ENCODE measurements around the gene GPR180.
"Not testable (repeated sequence)": the region's sequence is repeated elsewhere in the genome, so short reads cannot be mapped to it uniquely, and the experiment has no call there.

The GPR180 gene

GRCh38 chr13:94598281-94598680, 3.4 kb upstream of the GPR180 start:
- DNase-seq = no peak

DNA sequence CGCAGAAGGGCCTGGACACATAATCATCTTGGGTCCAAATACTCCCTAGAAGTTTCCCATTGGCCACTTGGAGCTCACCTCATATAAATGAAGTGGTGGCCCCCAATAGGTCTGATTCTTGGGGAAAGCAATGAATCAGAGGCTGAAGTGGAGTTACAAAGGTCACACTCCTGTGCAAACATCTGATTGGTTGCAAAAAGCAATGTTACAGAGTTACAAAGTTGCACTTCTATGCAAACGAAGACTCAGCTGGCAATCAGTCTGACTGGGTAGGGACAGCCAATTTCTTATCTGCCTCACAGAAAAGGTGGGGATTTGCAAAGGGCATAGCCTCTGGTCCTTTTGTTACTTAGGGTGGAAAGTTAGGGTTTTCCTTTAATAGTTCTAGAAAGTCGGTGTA, 1.8 kb upstream of the GPR180 start:
- DNase-seq = no peak

DNA sequence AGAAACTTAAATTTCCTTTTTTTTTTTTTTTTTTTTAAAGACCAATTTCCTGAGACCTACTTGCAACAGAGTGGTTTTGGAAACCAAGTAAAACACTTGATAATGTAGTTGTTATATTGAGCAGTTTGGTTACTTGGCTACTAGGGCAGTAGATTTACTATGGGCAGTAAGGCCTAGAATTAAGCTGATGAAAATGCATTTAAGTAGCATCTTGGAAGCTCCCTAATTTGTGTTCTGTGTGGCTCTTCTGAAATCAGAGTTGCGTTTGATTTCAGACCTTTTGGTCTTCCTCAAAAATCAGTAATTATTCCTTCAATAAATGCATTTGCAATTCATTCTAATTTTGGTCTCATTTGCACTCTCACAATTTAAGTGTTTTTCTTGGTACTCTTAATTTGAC, 810 bp downstream of the GPR180 start:
- no peak for DNase-seq

DNA sequence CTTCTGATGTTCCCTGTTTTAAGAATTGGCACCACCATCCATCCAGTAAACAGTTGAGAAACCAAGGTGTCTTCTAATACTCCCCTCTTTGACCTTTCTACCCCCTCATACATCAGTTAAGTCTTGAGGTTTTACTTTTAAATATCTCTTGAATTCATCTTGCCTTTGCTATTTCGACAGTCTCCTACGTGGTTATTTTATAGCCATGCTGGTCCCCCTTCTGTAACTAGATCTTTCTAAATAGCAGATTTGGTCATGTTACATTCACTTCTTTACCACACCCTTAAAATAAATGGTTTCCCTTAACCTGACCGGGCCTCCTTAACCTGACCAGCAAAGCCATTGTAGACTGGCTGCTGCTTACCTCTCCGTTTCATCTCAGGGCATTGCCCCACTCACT, 5.4 kb downstream of the GPR180 start:
- no peak for DNase-seq

DNA sequence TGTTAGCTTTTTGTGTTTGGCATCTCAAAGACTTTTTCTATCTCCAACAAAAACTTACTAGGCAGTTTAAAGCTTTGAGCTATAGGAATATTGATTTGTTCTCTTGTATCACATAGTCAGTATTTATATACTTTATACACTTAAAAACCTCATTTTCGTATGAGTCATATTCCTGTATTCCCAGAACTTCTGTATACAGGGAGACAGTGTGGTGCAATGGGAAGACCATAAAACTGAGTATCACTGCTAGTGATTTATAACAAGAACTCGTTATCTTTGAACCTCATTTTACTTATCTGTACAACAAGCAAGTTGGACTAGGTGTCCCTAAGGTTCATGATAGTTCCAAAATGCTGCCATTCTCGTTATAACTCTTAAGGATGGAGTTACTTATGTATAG, 6.3 kb downstream of the GPR180 start:
- no peak for DNase-seq

DNA sequence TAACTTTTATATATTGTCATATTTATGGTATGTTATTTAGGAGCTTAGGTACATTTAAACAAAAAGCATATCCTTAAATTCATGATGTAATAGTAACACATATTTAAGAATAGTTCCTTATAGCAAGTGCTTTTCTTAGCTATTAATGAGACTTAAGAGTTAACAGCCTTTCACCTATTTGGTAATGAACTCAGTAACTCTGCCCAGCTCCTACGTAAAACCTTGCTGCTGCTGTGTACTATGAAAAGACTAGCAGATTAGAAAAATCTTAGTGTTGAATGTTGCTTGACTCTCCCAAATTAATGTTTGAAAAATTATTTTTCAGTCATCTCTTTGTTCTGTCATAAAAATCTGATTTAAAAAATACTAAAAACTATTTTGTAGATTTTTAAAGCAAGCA, 6.9 kb downstream of the GPR180 start:
- no peak for DNase-seq

DNA sequence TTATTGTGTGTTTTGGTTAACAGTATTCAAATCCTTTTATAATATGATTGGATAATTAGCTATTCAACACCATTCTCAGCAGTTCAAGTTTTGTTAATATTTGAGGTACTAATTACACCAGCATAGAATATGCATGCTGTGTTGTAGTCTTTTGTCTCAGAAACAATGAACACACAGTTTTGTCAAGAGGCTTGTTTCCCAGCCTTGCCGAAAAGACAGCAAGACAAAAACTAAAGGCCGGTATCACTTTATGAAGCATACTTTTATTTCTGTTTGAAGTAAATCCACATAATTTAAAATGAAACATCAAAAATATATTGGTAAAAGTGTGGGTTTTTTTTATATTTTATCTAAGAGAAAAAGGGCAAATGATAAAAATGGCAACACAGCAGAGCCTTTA, 7.5 kb downstream of the GPR180 start:
- no peak for DNase-seq

GRCh38 chr13:94610475-94610874, 8.8 kb downstream of the GPR180 start:
- DNase-seq = no peak

DNA sequence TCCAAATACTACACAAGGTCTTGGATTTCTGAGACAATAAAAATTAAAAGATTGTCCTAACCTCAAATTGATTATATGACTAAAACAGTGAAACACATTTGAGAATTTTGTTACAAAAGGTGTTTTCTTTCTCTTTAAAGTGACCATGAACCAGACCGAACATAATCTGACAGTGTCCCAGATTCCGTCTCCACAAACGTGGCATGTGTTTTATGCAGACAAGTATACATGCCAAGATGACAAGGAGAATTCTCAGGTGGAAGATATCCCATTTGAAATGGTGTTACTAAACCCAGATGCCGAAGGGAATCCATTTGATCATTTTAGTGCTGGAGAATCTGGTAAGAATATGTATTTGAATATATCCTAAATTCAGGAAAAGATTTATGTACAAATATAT, 10.4 kb downstream of the GPR180 start:
- DNase-seq = no peak

GRCh38 chr13:94613051-94613450, 11.4 kb downstream of the GPR180 start:
- DNase-seq = no peak

DNA sequence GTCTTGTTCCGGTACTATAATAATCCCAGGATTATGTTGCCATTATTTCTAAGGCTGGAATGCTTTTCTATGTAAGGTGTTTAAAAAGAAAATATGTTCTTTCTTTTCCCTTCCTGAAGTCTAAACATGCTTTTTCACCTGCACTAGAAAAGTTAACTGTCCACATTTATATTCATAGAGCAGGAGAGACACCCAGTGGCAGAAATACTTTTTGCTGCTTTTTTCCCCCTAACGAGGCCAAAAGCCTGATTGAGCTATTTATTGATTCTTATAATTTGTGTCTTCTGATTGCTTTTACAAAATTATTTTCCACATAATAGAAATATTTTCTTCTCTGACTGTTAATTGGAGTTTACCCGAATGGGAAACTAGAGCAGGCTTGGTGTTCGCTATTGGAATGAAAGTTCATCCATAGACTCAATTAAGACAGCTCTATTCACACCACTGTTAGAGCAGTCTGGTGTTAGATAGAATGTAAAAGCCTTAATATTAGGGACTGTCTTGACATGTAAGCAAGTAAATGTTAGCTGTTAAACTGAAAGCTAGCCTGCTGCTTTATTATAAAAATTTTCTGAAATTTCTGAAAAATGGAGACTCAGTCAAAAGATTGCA, 15.8 kb downstream of the GPR180 start:
- DNase-seq = no peak

GRCh38 chr13:94620286-94620896, 18.7 kb downstream of the GPR180 start:
- peak; percentile 18 for DNase-seq

- DNase-seq = no peak
Observed at GRCh38 chr13:94622344-94622743, 20.7 kb downstream of the GPR180 start.

DNA sequence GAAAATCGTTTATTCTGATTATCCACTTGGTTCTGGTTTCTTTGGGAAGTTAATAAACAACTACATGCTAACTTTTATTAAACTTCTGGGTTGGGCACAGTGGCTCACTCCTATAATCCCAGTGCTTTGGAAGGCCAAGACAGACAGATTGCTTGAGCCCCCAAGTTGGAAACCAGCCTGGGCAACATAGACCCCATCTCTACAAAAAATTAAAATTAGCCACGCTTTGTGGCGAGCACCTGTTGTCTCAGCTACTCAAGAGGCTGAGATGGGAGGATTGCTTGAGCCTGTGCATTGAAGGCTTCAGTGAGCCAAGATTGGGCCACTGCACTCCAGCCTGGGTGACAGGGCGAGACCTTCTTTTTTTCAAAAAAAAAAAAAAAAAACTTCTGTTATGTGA, 21.7 kb downstream of the GPR180 start:
- no peak for DNase-seq

DNA sequence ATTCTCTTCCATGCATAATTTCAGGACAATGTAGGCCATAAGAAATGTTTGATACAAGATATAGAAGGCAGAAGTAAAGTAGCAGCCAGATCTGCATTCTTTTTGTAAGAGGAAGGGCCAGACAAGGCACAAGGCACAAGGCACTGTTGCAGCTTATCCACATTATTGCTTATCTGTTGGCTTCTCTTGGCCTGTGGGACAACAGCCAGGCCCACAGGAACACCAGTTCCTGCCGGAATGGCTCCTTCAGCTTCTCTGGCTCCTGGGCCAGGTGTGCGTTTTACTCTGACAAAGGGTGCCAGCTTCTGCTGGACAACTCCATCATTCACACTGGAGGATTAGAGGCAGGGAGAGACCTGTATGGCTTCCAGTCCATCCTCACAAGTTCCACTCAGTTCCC, 29.2 kb downstream of the GPR180 start:
- no peak for DNase-seq

GRCh38 chr13:94632226-94632980, 30.7 kb downstream of the GPR180 start:
- DNase-seq = no peak

DNA sequence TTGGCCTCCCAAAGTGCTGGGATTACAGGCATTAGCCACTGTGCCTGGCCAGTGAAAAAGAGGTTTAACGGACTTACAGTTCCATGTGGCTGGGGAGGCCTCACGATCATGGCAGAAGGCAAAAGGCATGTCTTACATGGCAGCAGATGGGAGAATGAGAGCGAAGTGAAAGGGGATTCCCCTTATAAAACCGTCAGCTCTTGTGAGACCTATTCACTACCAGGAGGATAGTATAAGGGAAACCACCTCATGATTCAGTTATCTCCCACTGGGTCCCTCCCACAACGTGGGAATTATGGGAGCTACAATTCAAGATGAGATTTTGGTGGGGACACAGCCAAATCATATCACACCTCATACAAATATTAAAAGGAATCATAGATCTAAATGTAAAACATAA, 34.4 kb downstream of the GPR180 start:
- DNase-seq = not testable (repeated sequence)

DNA sequence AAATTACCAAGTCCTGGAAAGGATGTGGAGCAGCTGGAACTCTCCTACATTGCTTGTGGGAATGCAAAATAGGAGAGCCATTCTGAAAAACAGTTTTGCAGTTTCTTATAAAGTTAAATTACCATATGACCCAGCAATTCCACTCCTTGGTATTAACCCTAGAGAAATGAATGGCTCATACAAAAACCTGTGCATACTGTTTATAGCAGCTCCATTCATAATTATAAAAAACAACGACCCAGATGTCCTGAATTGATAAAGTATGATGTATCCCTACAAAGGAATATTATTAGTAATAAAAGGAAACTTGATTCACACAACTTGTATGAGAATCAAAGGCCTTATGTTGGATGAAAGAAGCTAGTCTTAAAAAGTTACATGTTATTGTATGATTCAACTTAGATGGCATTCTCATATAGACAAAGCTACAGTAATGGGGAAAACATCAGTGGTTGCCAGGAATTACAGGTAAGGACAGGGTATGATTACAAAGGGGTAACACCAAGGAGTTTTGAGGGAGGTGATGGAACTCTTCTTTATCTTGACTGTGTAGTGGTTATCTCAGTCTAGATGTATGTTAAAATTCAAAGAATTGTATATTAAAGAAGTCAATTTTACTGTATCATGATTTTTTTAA, 35.4 kb downstream of the GPR180 start:
- DNase-seq = no peak

- not testable (repeated sequence) for DNase-seq
Observed at GRCh38 chr13:94637677-94638076, 36.0 kb downstream of the GPR180 start.

GRCh38 chr13:94640721-94641120, 39.1 kb downstream of the GPR180 start:
- no peak for DNase-seq

GRCh38 chr13:94641409-94641941, 39.8 kb downstream of the GPR180 start:
- DNase-seq = no peak

GRCh38 chr13:94646904-94647303, 45.2 kb downstream of the GPR180 start:
- no peak for DNase-seq

DNA sequence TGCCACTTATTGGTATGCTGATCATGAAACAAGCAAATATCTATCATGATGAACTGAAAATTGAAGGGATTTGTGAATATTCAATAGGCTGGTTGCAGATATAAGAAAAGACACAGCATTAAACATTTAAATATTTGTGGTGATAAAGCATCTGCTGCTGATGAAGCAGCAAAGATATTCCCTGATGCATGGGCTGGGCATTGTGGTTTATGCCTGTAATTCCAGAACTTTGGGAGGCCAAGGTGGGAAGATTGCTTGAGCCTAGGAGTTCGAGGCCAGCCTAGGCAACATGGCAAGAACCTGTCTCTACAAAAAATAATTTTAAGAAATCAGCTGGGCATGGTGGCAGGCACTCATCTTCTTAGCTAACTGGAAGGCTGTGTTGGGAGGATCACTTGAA, 54.5 kb downstream of the GPR180 start:
- no peak for DNase-seq

DNA sequence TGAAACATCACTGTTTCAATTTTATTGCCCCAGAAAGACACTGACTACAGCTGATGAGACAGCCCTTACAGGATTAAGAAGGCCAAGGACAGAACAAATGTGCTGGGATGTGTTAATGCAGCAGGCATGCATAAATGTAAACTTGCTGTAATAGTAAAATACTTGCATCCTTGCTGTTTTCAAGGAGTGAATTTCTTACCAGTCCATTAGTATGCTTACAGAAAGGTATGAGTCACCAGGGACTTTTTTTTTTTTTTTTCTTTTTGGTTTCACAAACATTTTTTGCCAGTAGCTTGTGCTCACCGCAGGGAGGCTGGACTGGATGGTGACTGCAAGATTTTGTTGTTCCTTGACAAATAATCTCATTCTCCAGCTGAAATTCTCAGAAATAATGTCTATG, 55.1 kb downstream of the GPR180 start:
- no peak for DNase-seq
